ENCODE results near the gene PAPOLB. TPM values are rescaled to one million over a fixed set of nuclear protein-coding genes. Genes with fewer than 3 reads are reported as not detected.

Gene PAPOLB
- total RNA-seq, 1 experiment from 2014 or later, result 0.13 TPM

GRCh38 chr7:4823441-4824119, 38.2 kb downstream of the PAPOLB start:
- DNase-seq, result peak; percentile 23
- Mint-ChIP-seq H3K36me3 (ENCODE audit: insufficient read depth in 1 of 3, low read depth in 3 of 3) (peaks cover 0 to 3% (median 0%) of the 10 kb centered on the region in 3 experiments; a peak in 2 of 7 replicates), H3K4me1 (no peaks in the 10 kb centered on the region), H3K27me3 (ENCODE audit: low read depth) (no peaks in the 10 kb centered on the region; the same call in 1 of the 2 replicates), H3K9me3 (no peaks in the 10 kb centered on the region), H3K4me3 (no peak overlapping the region), H3K27ac (no peak overlapping the region)
- Histone ChIP-seq H2BK20ac (ENCODE audit: low read depth, low read length, poor library complexity, severe bottlenecking) (no peak overlapping the region), H3K56ac (ENCODE audit: insufficient read length, low read depth, low read length) (no peak overlapping the region), H3K4me1 (ENCODE audit: insufficient read depth, low read length) (no peaks in the 10 kb centered on the region), H3K4ac (ENCODE audit: low read depth, low read length) (no peak overlapping the region), H2BK120ac (ENCODE audit: low read depth, low read length, poor library complexity, severe bottlenecking) (no peak overlapping the region), H2BK15ac (ENCODE audit: low read depth, low read length) (no peak overlapping the region), H2BK12ac (ENCODE audit: insufficient read length, low read depth, low read length) (no peak overlapping the region), H4K5ac (ENCODE audit: insufficient read length, low read depth, low read length) (no peak overlapping the region), H4K8ac (replicated peaks; ENCODE audit: insufficient read length, low read depth, low read length) (no peak overlapping the region), H4K20me1 (ENCODE audit: control insufficient read depth, insufficient read depth, insufficient read length) (no peaks in the 10 kb centered on the region), H4K91ac (ENCODE audit: insufficient read length, low read depth, low read length) (no peak overlapping the region), H3K23ac (ENCODE audit: insufficient read length, low read depth, low read length) (no peak overlapping the region), H3K79me1 (ENCODE audit: insufficient read depth, low read depth, low read length, poor library complexity, severe bottlenecking) (no peaks in the 10 kb centered on the region), H3T11ph (ENCODE audit: low read length) (no peak overlapping the region), H3K9ac (ENCODE audit: extremely low read depth, insufficient read length, low read length) (no peak overlapping the region), H3K79me2 (ENCODE audit: insufficient read depth, low read length) (no peaks in the 10 kb centered on the region), H3K9me3 (ENCODE audit: control insufficient read depth, low read depth, low read length) (no peaks in the 10 kb centered on the region), H3K4me2 (ENCODE audit: insufficient read depth, insufficient read length, low read length) (no peak overlapping the region), H3K27ac (ENCODE audit: insufficient read length, low read depth, low read length) (no peak overlapping the region), H3K18ac (ENCODE audit: insufficient read length, low read depth, low read length) (no peak overlapping the region), H3K27me3 (ENCODE audit: insufficient read depth, low read length) (no peaks in the 10 kb centered on the region), H3K23me2 (ENCODE audit: insufficient read length, low read depth, low read length, poor library complexity, severe bottlenecking) (no peaks in the 10 kb centered on the region), H2BK5ac (ENCODE audit: insufficient read length, low read length) (no peak overlapping the region), H2AK5ac (ENCODE audit: insufficient read length, low read length) (no peak overlapping the region), H3K14ac (ENCODE audit: insufficient read depth, low read length) (no peak overlapping the region), H2AFZ (ENCODE audit: low read length) (no peak overlapping the region)
- TF ChIP-seq CTCF (conservative IDR thresholded peaks at IDR 0.05), result no peak
- WGBS (ENCODE audit: extremely low coverage, insufficient read length, low lambda C conversion rate), result no CpG with 5 or more reads among the region's 14 CpGs

All from H9 (cell line).